ENCODE data around the gene ENTR1.

DNA sequence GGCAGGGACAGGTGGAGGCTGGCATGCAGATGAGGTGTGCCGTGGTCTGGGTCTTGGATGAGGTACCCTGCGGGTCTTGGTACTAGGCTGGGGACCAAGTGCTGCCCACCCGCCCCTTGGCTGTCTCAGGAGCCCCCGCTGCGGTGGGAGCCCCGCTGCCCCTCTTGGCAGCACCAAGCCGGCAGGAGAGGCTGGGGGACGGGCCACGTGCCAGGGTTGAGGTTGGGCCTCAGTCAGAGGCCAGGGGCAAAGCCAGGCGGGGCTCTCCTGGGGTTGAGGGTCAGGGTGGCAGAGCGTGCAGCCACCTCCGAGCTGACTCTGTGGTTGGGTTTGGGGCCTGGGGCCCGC lies 38.9 kb downstream of the ENTR1 start:
- TF ChIP-seq TEAD4 (IDR thresholded peaks at IDR 0.05) (no peak), EP300 (IDR thresholded peaks at IDR 0.05; ENCODE audit: borderline replicate concordance) (no peak), FOXM1 (IDR thresholded peaks at IDR 0.05; ENCODE audit: borderline replicate concordance, low read depth) (no peak), TAF1 (IDR thresholded peaks at IDR 0.05; ENCODE audit: low read depth) (no peak), TCF12 (IDR thresholded peaks at IDR 0.05; ENCODE audit: low read depth) (no peak), RAD21 (IDR thresholded peaks at IDR 0.05; ENCODE audit: low read depth) (no peak), NFIC (IDR thresholded peaks at IDR 0.05) (no peak), CREB1 (IDR thresholded peaks at IDR 0.05; ENCODE audit: low read depth) (no peak), CEBPB (IDR thresholded peaks at IDR 0.05) (no peak)
- TF ChIP-seq, protein P1, sequence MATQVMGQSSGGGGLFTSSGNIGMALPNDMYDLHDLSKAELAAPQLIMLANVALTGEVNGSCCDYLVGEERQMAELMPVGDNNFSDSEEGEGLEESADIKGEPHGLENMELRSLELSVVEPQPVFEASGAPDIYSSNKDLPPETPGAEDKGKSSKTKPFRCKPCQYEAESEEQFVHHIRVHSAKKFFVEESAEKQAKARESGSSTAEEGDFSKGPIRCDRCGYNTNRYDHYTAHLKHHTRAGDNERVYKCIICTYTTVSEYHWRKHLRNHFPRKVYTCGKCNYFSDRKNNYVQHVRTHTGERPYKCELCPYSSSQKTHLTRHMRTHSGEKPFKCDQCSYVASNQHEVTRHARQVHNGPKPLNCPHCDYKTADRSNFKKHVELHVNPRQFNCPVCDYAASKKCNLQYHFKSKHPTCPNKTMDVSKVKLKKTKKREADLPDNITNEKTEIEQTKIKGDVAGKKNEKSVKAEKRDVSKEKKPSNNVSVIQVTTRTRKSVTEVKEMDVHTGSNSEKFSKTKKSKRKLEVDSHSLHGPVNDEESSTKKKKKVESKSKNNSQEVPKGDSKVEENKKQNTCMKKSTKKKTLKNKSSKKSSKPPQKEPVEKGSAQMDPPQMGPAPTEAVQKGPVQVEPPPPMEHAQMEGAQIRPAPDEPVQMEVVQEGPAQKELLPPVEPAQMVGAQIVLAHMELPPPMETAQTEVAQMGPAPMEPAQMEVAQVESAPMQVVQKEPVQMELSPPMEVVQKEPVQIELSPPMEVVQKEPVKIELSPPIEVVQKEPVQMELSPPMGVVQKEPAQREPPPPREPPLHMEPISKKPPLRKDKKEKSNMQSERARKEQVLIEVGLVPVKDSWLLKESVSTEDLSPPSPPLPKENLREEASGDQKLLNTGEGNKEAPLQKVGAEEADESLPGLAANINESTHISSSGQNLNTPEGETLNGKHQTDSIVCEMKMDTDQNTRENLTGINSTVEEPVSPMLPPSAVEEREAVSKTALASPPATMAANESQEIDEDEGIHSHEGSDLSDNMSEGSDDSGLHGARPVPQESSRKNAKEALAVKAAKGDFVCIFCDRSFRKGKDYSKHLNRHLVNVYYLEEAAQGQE (IDR thresholded peaks at IDR 0.05; ENCODE audit: low read depth) = no peak
- TF ChIP-seq, protein P2, sequence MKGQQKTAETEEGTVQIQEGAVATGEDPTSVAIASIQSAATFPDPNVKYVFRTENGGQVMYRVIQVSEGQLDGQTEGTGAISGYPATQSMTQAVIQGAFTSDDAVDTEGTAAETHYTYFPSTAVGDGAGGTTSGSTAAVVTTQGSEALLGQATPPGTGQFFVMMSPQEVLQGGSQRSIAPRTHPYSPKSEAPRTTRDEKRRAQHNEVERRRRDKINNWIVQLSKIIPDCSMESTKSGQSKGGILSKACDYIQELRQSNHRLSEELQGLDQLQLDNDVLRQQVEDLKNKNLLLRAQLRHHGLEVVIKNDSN (IDR thresholded peaks at IDR 0.05) = no peak

Data from Ishikawa (cell line).